Measurements from ENCODE around the gene B4GALT2.

The B4GALT2 gene

DNA sequence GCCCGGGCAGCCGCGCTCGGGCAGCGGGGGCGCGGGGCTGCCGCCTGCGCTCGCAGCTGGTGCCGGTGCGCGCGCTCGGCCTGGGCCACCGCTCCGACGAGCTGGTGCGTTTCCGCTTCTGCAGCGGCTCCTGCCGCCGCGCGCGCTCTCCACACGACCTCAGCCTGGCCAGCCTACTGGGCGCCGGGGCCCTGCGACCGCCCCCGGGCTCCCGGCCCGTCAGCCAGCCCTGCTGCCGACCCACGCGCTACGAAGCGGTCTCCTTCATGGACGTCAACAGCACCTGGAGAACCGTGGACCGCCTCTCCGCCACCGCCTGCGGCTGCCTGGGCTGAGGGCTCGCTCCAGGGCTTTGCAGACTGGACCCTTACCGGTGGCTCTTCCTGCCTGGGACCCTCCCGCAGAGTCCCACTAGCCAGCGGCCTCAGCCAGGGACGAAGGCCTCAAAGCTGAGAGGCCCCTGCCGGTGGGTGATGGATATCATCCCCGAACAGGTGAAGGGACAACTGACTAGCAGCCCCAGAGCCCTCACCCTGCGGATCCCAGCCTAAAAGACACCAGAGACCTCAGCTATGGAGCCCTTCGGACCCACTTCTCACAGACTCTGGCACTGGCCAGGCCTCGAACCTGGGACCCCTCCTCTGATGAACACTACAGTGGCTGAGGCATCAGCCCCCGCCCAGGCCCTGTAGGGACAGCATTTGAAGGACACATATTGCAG, 42.4 kb upstream of the B4GALT2 start:
- TF ChIP-seq, protein P1, sequence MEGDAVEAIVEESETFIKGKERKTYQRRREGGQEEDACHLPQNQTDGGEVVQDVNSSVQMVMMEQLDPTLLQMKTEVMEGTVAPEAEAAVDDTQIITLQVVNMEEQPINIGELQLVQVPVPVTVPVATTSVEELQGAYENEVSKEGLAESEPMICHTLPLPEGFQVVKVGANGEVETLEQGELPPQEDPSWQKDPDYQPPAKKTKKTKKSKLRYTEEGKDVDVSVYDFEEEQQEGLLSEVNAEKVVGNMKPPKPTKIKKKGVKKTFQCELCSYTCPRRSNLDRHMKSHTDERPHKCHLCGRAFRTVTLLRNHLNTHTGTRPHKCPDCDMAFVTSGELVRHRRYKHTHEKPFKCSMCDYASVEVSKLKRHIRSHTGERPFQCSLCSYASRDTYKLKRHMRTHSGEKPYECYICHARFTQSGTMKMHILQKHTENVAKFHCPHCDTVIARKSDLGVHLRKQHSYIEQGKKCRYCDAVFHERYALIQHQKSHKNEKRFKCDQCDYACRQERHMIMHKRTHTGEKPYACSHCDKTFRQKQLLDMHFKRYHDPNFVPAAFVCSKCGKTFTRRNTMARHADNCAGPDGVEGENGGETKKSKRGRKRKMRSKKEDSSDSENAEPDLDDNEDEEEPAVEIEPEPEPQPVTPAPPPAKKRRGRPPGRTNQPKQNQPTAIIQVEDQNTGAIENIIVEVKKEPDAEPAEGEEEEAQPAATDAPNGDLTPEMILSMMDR (IDR thresholded peaks at IDR 0.05): no peak
- H3K27me3 ChIP-seq: peaks cover 72% of the 10 kb centered on the region
- no peaks in the 10 kb centered on the region for H3K9me3 ChIP-seq
- H3K4me3 ChIP-seq (ENCODE audit: low read depth in 1 of 2, low read length in 1 of 2): no peak overlapping the region
- no peaks in the 10 kb centered on the region for H3K36me3 ChIP-seq
- H3K27ac ChIP-seq: no peak overlapping the region
- peaks cover 14 to 27% of the 10 kb centered on the region in 2 experiments for H3K4me1 ChIP-seq (ENCODE audit: control insufficient read depth in 1 of 2, insufficient read depth in 1 of 2, low read depth in 1 of 2, low read length in 1 of 2)

DNA sequence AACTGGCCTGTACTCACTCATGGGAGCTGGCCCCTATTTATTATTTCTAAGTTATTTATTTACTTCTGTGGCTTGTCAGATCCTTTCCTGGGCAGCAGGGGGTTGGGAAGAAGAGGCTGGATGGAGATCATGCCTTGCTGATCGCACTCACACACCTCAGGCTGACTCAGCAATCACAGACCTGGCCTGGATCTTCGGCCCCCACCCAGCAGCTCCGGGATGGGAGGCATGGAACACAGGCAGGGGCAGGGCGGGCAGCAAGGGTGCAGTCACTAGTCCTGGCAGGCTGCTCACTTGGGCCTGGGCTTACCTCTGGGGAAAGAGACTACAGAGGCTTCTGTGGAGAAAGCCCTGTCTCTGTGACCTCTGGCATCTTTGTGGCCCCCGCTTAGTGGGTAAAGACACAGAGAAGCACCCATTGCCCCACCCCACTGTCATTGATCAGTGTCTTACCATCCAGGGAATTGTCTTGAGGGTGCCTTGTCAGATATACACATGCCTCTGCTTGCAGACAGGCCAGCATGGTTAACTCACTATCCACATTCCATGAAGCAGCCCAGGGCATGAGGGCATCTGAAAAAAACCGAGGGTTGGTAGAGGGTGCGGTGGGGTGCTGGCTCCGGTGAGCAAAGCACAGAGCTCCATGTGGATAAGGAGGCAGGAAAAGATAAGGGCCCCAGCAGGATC, 41.7 kb upstream of the B4GALT2 start:
- Histone ChIP-seq H3K4me3 (ENCODE audit: low read depth in 1 of 2, low read length in 1 of 2) (no peak overlapping the region), H3K27ac (no peak overlapping the region), H3K9me3 (no peaks in the 10 kb centered on the region), H3K4me1 (ENCODE audit: control insufficient read depth in 1 of 2, insufficient read depth in 1 of 2, low read depth in 1 of 2, low read length in 1 of 2) (peaks cover 14 to 27% of the 10 kb centered on the region in 2 experiments), H3K27me3 (peaks cover 66% of the 10 kb centered on the region), H3K36me3 (no peaks in the 10 kb centered on the region)
- TF ChIP-seq, protein P1 (IDR thresholded peaks at IDR 0.05): no peak

DNA sequence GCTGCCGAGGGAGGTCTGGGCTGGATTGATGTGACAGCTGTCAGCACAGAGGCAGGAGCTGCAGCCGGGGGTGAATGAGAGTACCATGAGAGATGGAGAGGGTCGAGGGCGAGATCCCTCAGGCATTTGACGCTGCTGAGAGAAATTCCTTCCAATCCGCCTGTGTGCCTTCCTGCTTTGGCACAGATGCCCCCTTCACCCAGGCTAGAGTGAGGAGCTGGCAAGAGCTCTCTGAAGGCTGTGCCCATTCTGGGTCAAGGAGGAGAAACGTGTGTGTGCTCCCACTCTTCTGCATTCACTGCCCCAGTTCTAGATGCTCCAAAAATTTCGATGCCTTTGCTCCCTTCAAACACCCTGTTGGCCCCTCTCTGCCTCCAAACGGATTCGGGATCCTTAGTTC, 40.6 kb upstream of the B4GALT2 start:
- H3K4me3 ChIP-seq (ENCODE audit: low read depth in 1 of 2, low read length in 1 of 2): no peak overlapping the region
- no peak overlapping the region for H3K27ac ChIP-seq
- TF ChIP-seq, protein P1 (IDR thresholded peaks at IDR 0.05): no peak
- peaks cover 56% of the 10 kb centered on the region for H3K27me3 ChIP-seq
- H3K4me1 ChIP-seq (ENCODE audit: control insufficient read depth in 1 of 2, insufficient read depth in 1 of 2, low read depth in 1 of 2, low read length in 1 of 2): peaks cover 13 to 24% of the 10 kb centered on the region in 2 experiments
- no peaks in the 10 kb centered on the region for H3K9me3 ChIP-seq
- no peaks in the 10 kb centered on the region for H3K36me3 ChIP-seq

DNA sequence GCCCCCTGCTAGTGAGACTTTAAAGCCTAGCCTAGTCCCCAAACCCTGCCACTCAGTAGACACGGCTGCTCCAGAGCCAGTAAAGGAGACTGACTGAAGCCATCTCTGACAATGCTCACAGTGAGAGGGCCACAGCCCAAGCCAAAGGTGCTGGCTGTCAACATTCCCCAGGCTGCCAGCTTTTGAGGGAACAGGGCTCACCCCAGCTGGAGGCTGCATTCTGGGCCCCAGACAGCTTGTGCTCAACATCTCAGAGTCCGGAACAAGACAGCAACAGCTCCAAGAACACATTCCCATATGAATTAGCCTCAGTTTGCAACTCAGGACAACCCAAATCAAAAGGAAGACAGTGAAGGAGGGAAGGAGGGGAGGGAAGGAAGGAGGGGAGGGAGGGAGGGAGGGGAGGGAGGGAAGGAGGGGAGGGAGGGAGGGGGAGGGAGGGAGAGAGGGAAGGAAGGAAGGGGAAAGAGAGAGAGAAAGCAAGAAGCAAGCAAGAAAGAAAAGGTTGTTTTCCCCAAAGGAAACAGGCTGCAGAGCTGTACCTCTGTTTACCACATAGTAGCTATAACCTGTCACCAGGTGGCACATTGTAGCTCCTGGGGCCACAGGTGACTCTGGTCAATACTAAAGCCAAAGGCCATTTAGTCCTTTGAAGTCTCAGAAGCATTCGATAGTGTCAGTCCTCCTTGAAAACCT, 40.0 kb upstream of the B4GALT2 start:
- Histone ChIP-seq H3K27ac (no peak overlapping the region), H3K9me3 (no peaks in the 10 kb centered on the region), H3K27me3 (peaks cover 49% of the 10 kb centered on the region), H3K4me3 (ENCODE audit: low read depth in 1 of 2, low read length in 1 of 2) (no peak overlapping the region), H3K36me3 (no peaks in the 10 kb centered on the region), H3K4me1 (ENCODE audit: control insufficient read depth in 1 of 2, insufficient read depth in 1 of 2, low read depth in 1 of 2, low read length in 1 of 2) (peaks cover 7 to 17% of the 10 kb centered on the region in 2 experiments)
- TF ChIP-seq, protein P1 (IDR thresholded peaks at IDR 0.05): no peak

DNA sequence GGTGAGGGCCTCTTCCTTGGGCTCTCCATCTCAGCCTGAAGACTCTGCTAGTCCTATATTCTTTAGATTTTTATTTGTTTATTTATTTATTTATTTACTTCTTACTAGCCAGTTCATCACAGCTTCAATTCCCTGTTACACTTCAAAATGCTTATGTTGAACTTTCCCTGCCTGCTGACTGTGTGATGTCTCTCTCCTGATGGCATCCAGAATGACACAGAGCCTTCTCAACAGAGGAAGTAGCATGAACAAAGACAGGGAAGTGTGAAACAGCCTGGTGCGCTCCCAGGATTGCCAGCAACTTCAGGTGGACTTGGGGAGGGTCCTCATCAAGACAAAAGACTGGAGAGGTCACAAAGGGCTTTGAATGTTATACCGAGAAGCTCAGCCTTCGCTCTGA, 36.6 kb upstream of the B4GALT2 start:
- no peaks in the 10 kb centered on the region for H3K9me3 ChIP-seq
- H3K4me3 ChIP-seq (ENCODE audit: low read depth in 1 of 2, low read length in 1 of 2): no peak overlapping the region
- no peak overlapping the region for H3K27ac ChIP-seq
- peaks cover 16% of the 10 kb centered on the region for H3K27me3 ChIP-seq
- peaks cover 11 to 14% of the 10 kb centered on the region in 2 experiments for H3K4me1 ChIP-seq (ENCODE audit: control insufficient read depth in 1 of 2, insufficient read depth in 1 of 2, low read depth in 1 of 2, low read length in 1 of 2)
- H3K36me3 ChIP-seq: no peaks in the 10 kb centered on the region
- TF ChIP-seq, protein P1 (IDR thresholded peaks at IDR 0.05): no peak
